ENCODE measurements around the gene VTA1. TPM values are rescaled to one million over a fixed set of nuclear protein-coding genes. Genes with fewer than 3 reads are reported as not detected.

Gene VTA1
- total RNA-seq, 4 donors from 2014 or later = 74.4 to 89.3 (median 77.3) TPM

DNA sequence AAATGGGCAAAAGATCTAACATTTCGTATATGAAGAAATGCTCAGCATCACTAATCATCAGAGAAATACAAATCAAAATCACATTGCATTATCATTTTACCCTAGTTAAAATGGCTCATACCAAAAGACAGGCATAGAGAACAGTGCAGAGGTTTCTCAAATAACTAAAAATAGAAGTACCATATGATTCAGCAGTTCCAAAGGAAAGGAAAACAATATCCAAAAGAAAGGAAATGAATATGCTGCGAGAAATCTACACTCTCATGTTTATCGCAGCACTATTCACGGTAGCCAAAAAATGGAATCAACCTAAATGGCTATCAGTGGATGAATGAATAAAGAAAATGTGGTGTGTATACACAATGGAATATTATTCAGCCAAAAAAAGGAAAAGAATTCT is 63.5 kb downstream of the VTA1 start:
- Histone ChIP-seq H3K27me3 (no peaks in the 10 kb centered on the region), H3K36me3 (peaks cover 0 to 32% of the 10 kb centered on the region in 2 donors), H3K4me1 (peaks cover 0 to 4% of the 10 kb centered on the region in 2 donors), H3K9me3 (no peaks in the 10 kb centered on the region), H3K4me3 (no peak overlapping the region), H3K27ac (no peak overlapping the region)
- intact Hi-C loops (cut with DNase I; ENCODE audit: low total_unique reads) = no loop called here
- in situ Hi-C loops (cut with MboI; ENCODE audit: low sequenced_read_pairs in 4 of 4) = no loop called here
- ATAC-seq (no peak), DNase-seq (no peak)
- TF ChIP-seq, protein P1, sequence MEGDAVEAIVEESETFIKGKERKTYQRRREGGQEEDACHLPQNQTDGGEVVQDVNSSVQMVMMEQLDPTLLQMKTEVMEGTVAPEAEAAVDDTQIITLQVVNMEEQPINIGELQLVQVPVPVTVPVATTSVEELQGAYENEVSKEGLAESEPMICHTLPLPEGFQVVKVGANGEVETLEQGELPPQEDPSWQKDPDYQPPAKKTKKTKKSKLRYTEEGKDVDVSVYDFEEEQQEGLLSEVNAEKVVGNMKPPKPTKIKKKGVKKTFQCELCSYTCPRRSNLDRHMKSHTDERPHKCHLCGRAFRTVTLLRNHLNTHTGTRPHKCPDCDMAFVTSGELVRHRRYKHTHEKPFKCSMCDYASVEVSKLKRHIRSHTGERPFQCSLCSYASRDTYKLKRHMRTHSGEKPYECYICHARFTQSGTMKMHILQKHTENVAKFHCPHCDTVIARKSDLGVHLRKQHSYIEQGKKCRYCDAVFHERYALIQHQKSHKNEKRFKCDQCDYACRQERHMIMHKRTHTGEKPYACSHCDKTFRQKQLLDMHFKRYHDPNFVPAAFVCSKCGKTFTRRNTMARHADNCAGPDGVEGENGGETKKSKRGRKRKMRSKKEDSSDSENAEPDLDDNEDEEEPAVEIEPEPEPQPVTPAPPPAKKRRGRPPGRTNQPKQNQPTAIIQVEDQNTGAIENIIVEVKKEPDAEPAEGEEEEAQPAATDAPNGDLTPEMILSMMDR (IDR thresholded peaks at IDR 0.05 in 4 of 5, conservative IDR thresholded peaks at IDR 0.05 in 1 of 5) = no peak
- no peak for TF ChIP-seq POLR2A (IDR thresholded peaks at IDR 0.05)

- no peaks in the 10 kb centered on the region for H3K27me3 ChIP-seq
- no peaks in the 10 kb centered on the region for H3K9me3 ChIP-seq
- TF ChIP-seq, protein P1 (IDR thresholded peaks at IDR 0.05 in 4 of 5, conservative IDR thresholded peaks at IDR 0.05 in 1 of 5) = no peak
- TF ChIP-seq POLR2A (IDR thresholded peaks at IDR 0.05) = no peak
- H3K27ac ChIP-seq = no peak overlapping the region
- intact Hi-C loops (cut with DNase I; ENCODE audit: low total_unique reads) = no loop called here
- ATAC-seq (no peak), DNase-seq (no peak)
- no peak overlapping the region for H3K4me3 ChIP-seq
- H3K4me1 ChIP-seq = no peaks in the 10 kb centered on the region
- peaks cover 0 to 32% of the 10 kb centered on the region in 2 donors for H3K36me3 ChIP-seq
- in situ Hi-C loops (cut with MboI; ENCODE audit: low sequenced_read_pairs in 4 of 4) = no loop called here
Observed at GRCh38 chr6:142213402-142213801, 66.3 kb downstream of the VTA1 start.

DNA sequence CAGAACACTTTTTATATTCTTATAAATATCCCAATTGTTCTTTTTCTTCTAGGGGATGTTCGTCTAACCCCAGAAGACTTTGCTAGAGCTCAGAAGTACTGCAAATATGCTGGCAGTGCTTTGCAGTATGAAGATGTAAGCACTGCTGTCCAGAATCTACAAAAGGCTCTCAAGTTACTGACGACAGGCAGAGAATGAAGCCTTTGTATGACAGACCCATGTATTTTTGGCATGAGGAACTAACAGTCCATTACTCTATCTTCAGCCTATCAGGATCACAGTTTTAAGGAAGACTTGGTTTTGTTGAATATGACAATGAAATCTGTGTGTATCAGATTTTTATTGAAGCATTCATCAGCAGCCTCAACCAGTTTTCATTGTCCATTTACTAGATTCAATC is 71.4 kb downstream of the VTA1 start:
- TF ChIP-seq, protein P1 (IDR thresholded peaks at IDR 0.05 in 4 of 5, conservative IDR thresholded peaks at IDR 0.05 in 1 of 5) = no peak
- Histone ChIP-seq H3K36me3 (peaks cover 0 to 8% of the 10 kb centered on the region in 2 donors), H3K4me1 (no peaks in the 10 kb centered on the region), H3K27ac (no peak overlapping the region), H3K27me3 (no peaks in the 10 kb centered on the region), H3K4me3 (no peak overlapping the region), H3K9me3 (no peaks in the 10 kb centered on the region)
- in situ Hi-C loops (cut with MboI; ENCODE audit: low sequenced_read_pairs in 4 of 4) = no loop called here
- intact Hi-C loops (cut with DNase I; ENCODE audit: low total_unique reads) = no loop called here
- ATAC-seq (no peak), DNase-seq (no peak)

GRCh38 chr6:142222022-142222421 is 75.0 kb downstream of the VTA1 start:
- TF ChIP-seq, protein P1 (IDR thresholded peaks at IDR 0.05 in 4 of 5, conservative IDR thresholded peaks at IDR 0.05 in 1 of 5) = no peak
- TF ChIP-seq POLR2A (IDR thresholded peaks at IDR 0.05) = no peak
- ATAC-seq (no peak), DNase-seq (no peak)
- Histone ChIP-seq H3K27ac (no peak overlapping the region), H3K9me3 (no peaks in the 10 kb centered on the region), H3K4me3 (no peak overlapping the region), H3K27me3 (no peaks in the 10 kb centered on the region), H3K4me1 (no peaks in the 10 kb centered on the region), H3K36me3 (no peaks in the 10 kb centered on the region)
- in situ Hi-C loops (cut with MboI; ENCODE audit: low sequenced_read_pairs in 4 of 4) = no loop called here
- intact Hi-C loops (cut with DNase I; ENCODE audit: low total_unique reads) = no loop called here

GRCh38 chr6:142223938-142224337 is 76.9 kb downstream of the VTA1 start:
- TF ChIP-seq, protein P1 (IDR thresholded peaks at IDR 0.05 in 4 of 5, conservative IDR thresholded peaks at IDR 0.05 in 1 of 5) = no peak
- no peak for TF ChIP-seq POLR2A (IDR thresholded peaks at IDR 0.05)
- no peaks in the 10 kb centered on the region for H3K36me3 ChIP-seq
- in situ Hi-C loops (cut with MboI; ENCODE audit: low sequenced_read_pairs in 4 of 4) = no loop called here
- H3K4me3 ChIP-seq = no peak overlapping the region
- no peak for DNase-seq
- H3K9me3 ChIP-seq = no peaks in the 10 kb centered on the region
- ATAC-seq = no peak
- H3K4me1 ChIP-seq = no peaks in the 10 kb centered on the region
- no peaks in the 10 kb centered on the region for H3K27me3 ChIP-seq
- intact Hi-C loops (cut with DNase I; ENCODE audit: low total_unique reads) = no loop called here
- H3K27ac ChIP-seq = no peak overlapping the region

Data from gastrocnemius medialis (tissue), 4 donors.